Erythroblast (primary cell): ENCODE measurements around the gene FGF14.
"Not testable (repeated sequence)": the region's sequence is repeated elsewhere in the genome, so short reads cannot be mapped to it uniquely, and the experiment has no call there.

ENCODE experiments used
- DNase-seq, 2 experiments: peaks; one replicate each; lab custom pipeline; 2025; lab: John Stamatoyannopoulos, UW
- GATA1 ChIP-seq: IDR thresholded peaks from 2 replicates; pipeline ENCODE4 v1.6.1; 2011; ENCODE audit warnings: low read depth, mild to moderate bottlenecking, control low read depth, low read length, moderate library complexity
- POLR2A ChIP-seq: IDR thresholded peaks from 2 replicates; pipeline ENCODE4 v1.6.1; 2011; ENCODE audit warnings: mild to moderate bottlenecking, low read length

Gene FGF14

DNA sequence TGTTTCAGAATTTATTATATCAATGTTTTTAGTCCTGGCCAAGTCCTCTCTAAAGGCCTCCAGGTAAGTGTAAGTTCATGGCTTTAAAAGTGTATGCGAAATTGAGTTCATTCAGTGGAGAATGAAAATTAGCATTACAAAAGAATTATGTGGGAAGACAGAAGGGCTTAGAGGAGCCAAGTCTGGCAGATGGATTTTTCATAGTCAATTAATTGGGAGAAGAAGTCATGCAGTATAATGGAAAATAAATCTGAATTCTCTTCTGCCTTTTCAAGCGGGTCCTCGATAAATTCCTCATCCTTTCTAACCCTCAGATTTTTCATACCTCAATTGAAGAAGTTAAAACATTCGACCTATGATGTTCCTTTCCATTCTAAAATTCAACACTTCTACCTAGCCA lies 555.1 kb downstream of the FGF14 start:
- DNase-seq, result no peak
- TF ChIP-seq POLR2A (no peak), GATA1 (no peak)

DNA sequence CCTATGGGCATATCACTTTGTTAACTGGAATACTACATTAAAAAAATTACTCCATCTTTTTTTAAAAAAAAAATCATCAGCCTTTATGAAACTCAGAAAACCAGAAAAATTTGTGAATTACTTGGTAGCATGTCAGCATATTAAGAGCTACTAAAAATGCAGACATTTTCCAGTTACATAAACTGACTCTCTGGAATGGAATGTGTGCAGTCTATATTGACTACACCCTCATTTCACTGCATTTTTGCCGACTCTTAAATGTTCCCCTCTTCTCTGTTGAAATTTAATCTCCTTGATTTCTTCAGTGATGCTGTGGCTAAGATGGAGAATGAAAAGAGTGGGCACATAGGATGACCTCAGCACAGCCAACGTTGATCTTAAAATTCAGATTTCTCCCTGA lies 555.6 kb downstream of the FGF14 start:
- DNase-seq, result no peak
- TF ChIP-seq GATA1, result no peak
- TF ChIP-seq POLR2A, result no peak

GRCh38 chr13:101845245-101846020 lies 556.4 kb downstream of the FGF14 start:
- no peak for DNase-seq

GRCh38 chr13:101841698-101842097 lies 560.1 kb downstream of the FGF14 start:
- TF ChIP-seq POLR2A (no peak), GATA1 (no peak)
- no peak for DNase-seq

More at GRCh38 chr13:101845245-101846020, 556.4 kb downstream of the FGF14 start:
- TF ChIP-seq GATA1, result no peak
- TF ChIP-seq POLR2A, result no peak

- TF ChIP-seq GATA1 (no peak), POLR2A (no peak)
- no peak for DNase-seq
Measured at GRCh38 chr13:101838323-101838722, 563.5 kb downstream of the FGF14 start.

GRCh38 chr13:101837778-101838177 lies 564.1 kb downstream of the FGF14 start:
- not testable (repeated sequence) for DNase-seq

DNA sequence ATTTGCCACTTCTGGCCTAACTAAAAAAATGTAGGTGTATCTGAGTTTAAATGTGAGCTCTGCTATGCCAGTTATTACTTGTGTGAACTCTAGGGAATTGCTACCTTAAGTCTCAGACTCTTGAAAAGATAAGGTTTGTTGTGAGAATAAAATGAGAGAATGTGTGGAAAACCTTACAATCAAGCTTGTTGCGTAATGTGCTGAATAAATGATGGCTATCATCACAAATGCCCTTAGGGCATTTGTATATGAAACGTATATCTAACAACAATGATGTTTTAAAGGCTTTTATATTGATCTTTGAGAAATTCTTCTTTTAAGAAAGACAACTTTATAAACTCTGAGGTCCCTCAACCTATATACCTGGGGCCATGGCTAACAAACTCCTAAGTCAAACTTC lies 564.6 kb downstream of the FGF14 start:
- no peak for DNase-seq
- no peak for TF ChIP-seq POLR2A
- no peak for TF ChIP-seq GATA1

DNA sequence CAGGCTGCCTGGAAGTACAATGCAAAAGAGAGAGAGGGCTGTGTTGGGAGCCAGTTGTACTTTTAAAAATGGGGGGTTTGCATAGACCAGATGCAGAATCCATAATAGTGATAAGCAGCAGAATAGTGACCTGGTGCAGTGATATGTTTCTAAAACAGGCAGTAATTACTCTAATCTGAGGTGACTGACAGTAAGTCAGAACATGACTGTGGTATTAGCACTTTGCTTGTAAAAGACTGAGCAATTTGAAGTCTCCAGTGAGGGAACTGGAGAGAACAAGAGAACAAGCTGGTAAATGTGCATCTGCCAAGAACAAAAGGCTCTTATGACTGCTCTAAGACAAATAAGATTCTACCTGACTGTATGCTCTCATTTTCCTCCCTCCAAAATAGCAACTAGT lies 565.9 kb downstream of the FGF14 start:
- no peak for DNase-seq

DNA sequence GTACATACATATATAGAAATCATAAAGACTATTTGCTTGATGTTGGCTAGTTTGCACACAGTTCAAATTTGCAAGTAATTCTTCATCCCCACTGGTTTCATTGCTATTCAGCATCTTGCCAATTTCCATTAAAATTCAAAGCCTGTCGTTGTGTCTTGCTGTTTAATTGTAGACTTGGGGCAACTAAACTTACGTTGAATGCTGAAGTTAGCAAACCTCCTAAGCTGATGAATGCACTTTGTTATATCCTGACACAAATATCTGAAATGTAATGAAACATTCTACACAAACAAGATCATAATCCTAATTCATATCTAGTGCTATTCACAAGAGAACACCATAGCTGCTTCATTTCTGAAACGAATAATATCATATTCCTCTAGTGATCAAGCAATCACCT lies 568.2 kb downstream of the FGF14 start:
- no peak for DNase-seq
- TF ChIP-seq POLR2A (no peak), GATA1 (no peak)

More for the DNA sequence above, 565.9 kb downstream of the FGF14 start:
- TF ChIP-seq POLR2A (no peak), GATA1 (no peak)

DNA sequence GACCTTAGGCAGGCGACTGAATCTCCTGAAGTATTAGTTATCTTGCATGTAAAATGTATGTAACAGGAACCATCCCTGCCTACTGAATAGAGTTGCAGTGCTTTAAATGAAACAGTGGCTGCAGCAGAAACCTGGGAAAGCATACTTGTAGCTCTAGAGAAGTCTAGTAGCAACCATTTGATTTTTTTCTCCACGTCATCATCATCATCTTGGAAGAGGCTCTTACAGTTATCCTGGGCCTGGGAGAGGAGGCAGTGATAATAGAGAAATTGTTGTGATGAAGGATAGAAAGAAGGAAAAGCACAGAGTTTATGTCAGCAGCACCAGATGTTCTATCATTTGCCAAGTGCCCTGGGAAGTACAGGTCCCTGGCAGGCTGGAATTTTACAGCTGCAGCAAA lies 571.8 kb downstream of the FGF14 start:
- no peak for DNase-seq
- no peak for TF ChIP-seq POLR2A
- no peak for TF ChIP-seq GATA1

DNA sequence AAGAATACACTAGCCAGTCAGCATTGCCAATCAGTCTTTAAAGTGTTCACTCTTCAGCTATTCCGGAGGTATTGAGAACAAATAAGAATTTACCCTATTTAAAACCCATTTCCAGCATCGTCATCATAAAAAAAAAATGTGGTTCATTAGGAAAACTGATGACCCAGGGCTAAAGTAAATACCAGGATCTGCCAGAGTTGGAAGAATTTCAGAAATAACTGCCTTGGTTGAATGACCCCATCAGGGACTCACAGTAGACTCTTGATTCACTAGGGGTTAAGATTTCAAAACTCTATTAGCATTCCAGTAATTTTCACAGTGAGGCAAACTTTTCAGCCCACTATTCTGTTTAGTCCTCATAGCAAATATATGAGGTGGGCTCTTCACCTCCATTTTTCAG lies 572.4 kb downstream of the FGF14 start:
- DNase-seq, result no peak
- TF ChIP-seq GATA1, result no peak
- no peak for TF ChIP-seq POLR2A

DNA sequence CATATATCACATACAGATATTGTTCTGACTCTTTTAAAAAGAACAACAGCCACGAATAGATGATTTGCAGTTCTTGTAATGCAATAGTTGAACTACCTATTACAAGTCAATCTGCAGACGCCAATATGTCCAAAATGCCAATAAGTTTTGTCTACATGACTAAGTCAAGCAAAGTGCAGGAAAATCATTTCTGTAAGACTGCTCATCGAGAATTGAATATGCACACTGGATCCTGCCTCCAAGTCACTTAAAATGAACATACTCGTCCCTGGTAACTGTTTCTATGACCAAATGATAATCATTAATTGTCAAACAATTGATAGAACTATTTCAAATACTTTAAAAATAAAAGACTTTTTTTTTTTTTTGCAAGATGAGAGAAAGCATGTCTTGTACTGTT lies 573.7 kb downstream of the FGF14 start:
- no peak for TF ChIP-seq GATA1
- DNase-seq, result no peak

GRCh38 chr13:101817898-101818297 lies 584.0 kb downstream of the FGF14 start:
- no peak for TF ChIP-seq GATA1
- no peak for TF ChIP-seq POLR2A
- no peak for DNase-seq

DNA sequence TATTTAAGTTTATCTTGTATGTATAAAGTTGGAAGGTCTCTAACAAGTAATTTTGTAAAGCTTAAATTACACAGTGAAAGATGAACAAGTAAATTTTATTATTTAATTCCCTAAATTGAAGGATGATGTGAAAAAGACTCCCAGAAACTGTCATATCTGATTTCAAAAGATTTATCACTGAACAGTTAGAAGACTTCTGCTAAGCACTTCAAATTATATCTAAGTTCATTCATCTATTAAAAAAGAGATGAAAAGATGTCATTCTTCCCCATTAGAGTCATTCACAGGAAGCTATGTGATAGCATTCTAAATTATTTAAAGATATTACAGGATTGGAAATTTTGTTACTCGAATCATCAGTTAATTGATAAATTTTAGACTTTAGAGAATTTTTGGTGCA lies 590.0 kb downstream of the FGF14 start:
- TF ChIP-seq GATA1, result no peak
- no peak for TF ChIP-seq POLR2A
- DNase-seq, result no peak

DNA sequence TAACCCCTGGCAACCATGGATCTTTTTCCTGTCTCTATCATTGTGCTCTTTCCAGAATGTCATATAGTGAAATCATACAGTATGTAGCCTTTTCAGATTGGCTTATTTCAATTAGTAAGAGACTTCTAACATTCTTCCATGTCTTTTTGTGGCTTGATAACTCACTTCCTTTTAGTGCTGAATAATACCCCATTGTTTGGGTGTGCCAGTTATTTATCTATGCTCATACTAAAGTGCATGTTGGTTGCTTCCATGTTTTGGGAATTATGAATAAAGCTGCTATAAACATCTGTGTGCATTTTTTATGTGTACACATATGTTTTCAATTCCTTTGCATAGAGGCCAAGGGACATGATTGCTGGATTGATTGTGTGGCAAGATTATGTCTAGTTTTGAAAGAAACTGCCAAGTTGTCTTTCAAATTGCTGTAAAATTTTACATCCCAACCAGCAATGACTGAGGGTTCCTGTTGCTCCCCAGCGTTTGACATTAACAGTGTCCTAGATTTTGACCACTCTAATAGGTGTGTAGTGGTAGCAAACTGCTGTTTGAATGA lies 590.5 kb downstream of the FGF14 start:
- no peak for TF ChIP-seq POLR2A
- no peak for TF ChIP-seq GATA1

More for the DNA sequence above, 590.5 kb downstream of the FGF14 start:
- no peak for DNase-seq
